Measurements from ENCODE around the gene RAI14.

DNA sequence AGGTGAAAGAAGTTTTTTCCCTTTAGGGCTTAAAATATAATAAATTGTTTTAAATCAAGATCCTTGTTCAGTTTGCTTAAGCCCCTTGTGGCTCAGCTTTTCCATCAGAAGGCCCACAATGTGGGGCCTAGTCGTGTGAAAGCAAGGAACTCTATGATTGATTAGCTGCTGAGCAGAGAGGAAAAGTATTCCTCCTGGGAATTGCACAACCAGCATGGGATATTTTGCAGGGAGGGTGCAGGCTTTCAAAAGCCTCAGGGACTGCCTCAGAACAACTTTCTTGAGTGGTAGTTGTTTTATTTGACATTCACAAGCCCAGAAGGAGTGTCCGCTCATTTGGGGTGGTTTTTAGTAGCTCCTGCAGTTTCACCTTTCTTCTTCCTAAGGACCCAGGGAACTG lies 202.7 kb downstream of the RAI14 start:
- TF ChIP-seq, protein P1, sequence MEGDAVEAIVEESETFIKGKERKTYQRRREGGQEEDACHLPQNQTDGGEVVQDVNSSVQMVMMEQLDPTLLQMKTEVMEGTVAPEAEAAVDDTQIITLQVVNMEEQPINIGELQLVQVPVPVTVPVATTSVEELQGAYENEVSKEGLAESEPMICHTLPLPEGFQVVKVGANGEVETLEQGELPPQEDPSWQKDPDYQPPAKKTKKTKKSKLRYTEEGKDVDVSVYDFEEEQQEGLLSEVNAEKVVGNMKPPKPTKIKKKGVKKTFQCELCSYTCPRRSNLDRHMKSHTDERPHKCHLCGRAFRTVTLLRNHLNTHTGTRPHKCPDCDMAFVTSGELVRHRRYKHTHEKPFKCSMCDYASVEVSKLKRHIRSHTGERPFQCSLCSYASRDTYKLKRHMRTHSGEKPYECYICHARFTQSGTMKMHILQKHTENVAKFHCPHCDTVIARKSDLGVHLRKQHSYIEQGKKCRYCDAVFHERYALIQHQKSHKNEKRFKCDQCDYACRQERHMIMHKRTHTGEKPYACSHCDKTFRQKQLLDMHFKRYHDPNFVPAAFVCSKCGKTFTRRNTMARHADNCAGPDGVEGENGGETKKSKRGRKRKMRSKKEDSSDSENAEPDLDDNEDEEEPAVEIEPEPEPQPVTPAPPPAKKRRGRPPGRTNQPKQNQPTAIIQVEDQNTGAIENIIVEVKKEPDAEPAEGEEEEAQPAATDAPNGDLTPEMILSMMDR (IDR thresholded peaks at IDR 0.05), result no peak
- no peak for TF ChIP-seq POLR2A (IDR thresholded peaks at IDR 0.05)

Data from lower leg skin (tissue), 3 donors.